Esophagus muscularis mucosa (tissue), 4 donors: ENCODE data around the gene PPP1R3A.

Experiments
- EP300 ChIP-seq: sonication (generic); formaldehyde crosslinking; IDR thresholded peaks from one replicate; pipeline ENCODE4 v1.6.1; 2017; ENCODE audit warnings: antibody characterized with exemption
- POLR2AphosphoS5 ChIP-seq, 2 donors: sonication (generic); formaldehyde crosslinking; IDR thresholded peaks; one replicate each; pipeline ENCODE4 v1.6.1; 2017; ENCODE audit warnings: antibody characterized with exemption in 2 of 2
- TF ChIP-seq, protein P1 (sequence below), 3 experiments: fragments of 200-600 bp in 2 of 3; fragments of 450-650 bp in 1 of 3; sonication (generic) in 2 of 3; IDR thresholded peaks; one replicate each; pipeline ENCODE4 v1.5.1; 2017 to 2019; ENCODE audit warnings: antibody characterized with exemption in 3 of 3, mild to moderate bottlenecking in 2 of 3, moderate library complexity in 1 of 3

DNA sequence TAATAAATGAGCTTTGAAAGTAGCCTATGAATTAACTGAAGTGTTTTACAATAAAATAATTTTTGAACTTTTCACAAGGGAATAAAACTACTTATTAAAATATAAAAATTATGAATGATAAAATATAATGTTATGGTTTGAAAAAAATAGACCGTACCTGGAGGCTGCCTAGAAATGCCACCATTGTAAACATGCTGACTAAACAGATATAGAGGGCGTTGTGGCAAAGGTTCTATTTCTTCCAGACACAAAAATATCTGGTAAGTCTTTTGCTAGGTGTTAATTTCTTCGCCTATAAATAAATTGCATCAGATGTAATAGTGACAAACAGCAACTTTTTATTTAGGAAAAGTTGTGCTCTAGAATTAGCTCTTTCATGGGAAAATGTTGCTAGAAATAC is 11.2 kb downstream of the PPP1R3A start:
- no peak for TF ChIP-seq POLR2AphosphoS5 (IDR thresholded peaks at IDR 0.05)
- TF ChIP-seq, protein P1, sequence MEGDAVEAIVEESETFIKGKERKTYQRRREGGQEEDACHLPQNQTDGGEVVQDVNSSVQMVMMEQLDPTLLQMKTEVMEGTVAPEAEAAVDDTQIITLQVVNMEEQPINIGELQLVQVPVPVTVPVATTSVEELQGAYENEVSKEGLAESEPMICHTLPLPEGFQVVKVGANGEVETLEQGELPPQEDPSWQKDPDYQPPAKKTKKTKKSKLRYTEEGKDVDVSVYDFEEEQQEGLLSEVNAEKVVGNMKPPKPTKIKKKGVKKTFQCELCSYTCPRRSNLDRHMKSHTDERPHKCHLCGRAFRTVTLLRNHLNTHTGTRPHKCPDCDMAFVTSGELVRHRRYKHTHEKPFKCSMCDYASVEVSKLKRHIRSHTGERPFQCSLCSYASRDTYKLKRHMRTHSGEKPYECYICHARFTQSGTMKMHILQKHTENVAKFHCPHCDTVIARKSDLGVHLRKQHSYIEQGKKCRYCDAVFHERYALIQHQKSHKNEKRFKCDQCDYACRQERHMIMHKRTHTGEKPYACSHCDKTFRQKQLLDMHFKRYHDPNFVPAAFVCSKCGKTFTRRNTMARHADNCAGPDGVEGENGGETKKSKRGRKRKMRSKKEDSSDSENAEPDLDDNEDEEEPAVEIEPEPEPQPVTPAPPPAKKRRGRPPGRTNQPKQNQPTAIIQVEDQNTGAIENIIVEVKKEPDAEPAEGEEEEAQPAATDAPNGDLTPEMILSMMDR (IDR thresholded peaks at IDR 0.05) = no peak
- TF ChIP-seq EP300 = no peak
